ENCODE measurements around the gene HOXA5.

Gene HOXA5

DNA sequence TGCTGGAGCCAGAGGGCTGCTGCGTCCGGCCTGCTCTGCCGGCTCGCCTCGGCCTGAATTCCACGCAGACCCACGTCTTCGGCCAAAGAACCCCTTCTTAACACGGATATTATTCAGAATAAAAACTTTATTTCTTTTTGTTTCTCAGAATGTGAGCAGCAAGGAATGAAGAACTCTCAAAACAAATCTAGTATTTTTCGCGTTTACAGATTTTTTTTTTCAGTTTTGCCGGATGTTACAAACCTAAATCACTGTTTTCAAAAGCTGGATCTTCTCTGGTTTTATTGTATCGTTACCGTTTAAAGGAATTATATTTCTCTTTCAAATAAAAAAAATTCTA lies 36.6 kb downstream of the HOXA5 start:
- no peak for DNase-seq (ENCODE audit: low spot score)

DNA sequence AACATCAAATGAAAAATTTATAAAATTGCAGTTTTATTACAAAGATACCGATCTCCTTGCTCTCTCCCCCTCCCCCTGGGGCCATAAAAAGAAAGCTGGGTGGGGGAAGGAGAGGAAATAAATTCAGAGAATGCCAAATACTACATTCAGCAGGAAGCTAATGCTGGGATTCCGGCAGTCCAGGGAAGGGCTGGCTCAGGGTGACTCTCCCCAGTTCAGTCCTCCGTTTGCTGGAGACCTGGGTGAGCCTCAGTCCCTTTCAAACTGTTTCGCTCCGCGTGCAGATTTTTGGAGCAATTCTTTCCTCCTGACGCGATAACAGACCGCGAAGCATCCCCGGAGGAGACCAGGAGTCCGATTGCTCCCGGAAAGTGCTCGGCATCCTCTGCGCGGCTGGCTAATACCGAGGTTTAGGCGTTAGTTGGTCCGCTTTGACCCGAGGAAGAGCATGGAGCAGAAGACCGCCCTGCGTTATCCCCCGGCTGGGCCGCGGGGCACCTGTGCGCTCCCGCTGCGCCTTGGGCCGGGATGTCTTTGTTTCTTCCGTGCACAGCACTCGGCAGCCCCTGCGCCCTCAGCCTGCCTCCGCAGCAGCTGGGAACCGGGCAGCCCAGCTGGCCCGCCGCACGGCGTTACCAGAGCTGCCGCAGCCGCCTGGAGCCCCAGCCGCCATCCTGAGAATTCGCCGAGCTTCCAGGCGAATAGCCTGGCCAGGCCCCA lies 37.1 kb downstream of the HOXA5 start:
- no peak for DNase-seq (ENCODE audit: low spot score)

GRCh38 chr7:27105301-27106031 lies 38.0 kb downstream of the HOXA5 start:
- no peak for DNase-seq (ENCODE audit: low spot score)

GRCh38 chr7:27104341-27105058 lies 39.0 kb downstream of the HOXA5 start:
- DNase-seq (ENCODE audit: low spot score) = no peak

DNA sequence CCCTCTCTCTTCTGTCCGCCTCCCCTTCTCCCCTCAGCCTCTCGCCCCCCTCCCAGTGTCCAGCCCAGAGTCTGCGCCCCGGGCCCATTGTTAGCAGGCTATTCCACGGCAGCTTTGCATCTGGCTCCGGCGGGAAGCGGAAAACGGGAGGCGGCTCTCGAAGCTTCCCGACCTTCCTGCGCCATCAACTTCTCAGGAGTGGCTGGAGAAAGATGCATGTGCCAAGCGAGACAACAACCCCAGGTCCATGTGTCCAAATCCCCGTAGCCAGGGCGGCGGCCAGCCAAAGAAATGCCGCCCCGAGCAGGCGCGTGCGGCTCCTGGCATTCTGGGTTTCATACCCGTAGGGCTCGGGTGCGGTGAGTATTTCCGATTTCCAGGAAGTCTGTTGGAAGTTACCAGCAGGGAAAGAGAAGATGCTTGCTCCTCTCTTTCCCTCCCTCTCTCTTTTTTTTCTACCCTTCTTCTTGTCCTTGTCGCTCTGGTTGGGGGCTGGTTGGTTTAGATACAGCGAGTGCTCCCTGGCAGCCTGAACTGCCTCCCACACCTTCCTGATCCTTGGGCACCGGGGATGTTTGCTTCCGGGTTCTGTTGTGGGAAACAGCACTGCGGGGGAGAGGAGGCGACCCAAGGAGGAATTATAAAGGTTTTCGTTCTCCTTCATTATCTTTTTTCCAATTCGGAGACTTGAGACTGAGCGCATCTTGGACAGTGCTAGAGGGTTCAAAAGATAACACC lies 39.8 kb downstream of the HOXA5 start:
- no peak for DNase-seq (ENCODE audit: low spot score)

DNA sequence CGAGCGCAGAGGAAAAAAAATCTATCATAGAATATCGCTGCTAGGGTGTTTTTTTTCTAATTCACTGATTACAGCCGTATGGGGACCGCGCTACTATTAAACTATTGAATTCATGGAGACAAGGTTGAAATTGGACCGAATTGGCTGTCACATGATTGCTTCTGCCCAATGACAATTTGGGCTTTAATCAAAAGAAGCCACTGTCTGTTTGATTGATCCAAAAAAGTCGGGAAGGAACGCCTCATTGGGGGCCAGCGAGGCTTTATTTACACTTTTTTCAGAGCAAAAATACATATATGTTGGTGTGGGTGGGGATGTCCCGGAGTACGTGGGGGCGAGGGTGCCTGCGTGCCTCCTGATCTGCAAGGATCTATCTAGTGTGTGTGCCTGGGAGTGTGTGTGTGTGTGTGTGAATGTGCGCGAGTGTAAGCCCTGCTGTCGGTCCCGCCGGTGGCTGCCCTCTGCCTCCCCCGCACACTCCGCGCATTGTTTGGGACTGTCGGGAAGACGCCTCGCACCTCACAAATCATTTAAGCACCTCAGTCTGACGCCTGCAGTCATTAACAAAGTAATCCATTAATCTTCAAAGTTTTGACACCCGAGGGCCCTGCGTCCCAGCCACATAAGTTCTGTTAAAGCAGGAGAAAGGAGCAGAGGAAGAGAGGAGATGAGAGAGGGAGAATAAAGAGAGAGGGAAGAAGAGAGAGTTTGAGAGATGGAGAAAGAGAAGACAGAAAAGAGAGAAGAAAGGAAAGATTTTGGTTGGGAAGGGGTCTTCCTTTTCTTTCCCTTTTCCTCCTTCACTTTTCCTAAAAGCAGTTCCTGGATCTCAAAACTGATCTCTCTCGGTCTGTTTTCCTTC lies 40.7 kb downstream of the HOXA5 start, which contains the start of gene HOXA2:
HOXA2 (minus strand) TSS at position 103 of the 862 bp plus-strand sequence. CDS start 183 bp downstream, outside the sequence.
- no peak for DNase-seq (ENCODE audit: low spot score)

DNA sequence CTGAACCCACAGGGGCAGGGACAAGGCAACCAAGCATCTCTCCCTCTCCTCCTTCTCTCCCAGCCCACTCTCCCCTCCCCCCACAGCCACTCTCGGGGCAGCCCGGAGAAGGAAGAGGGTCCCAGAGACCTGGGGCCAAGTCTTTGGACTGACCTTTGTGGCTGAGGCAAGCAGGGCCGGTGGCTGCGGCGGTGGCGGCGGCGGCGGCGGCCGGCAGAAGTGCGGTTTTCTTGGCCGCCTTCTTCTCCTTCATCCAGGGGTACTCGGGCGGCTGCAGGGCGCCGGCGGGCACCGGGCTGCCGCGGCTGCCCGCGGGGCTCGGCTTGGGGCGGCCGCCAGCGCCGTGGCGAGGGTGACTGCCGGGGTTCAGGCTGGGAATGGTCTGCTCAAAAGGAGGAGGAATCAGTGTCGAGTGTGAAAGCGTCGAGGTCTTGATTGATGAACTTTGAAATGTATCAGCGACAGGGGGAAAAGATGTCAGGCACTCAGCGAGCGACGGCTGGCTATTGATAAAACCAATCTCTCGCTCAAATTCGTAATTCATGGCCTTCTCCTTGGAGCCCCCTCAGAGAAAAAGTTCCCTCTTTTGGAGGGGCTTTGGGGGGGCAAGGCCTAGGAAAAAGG lies 41.4 kb downstream of the HOXA5 start:
- no peak for DNase-seq (ENCODE audit: low spot score)

DNA sequence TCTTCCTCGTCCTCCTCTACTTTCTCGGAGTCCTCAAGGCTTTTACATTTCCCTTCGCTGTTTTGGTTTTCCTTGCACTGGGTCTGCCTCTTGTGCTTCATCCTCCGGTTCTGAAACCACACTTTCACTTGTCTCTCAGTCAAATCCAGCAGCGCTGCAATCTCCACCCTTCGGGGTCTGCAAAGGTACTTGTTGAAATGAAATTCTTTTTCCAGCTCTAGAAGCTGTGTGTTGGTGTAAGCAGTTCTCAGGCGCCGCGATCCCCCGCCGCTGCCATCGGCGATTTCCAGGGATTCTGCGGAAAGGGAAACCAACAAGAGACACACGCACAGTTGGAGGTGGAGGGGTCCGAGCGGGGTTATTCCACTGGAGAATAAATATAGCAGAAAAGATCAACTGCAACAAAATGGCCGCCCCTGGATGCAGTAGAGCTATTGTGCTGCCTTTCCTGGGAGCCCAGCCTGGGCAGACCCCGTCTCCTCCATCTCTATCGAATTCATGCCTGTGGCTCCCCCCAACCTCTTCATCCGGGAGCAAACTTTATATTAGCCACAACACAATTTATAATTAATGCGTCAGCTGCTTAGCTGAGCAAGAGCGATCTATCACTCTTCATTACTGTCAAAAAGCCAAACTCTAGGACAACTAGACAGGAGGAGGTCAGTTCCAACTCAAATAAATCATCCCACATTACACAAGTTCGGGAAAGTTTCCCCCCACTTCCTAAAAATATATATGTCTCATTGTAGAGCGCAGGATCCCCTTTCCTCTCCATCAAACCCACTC lies 42.1 kb downstream of the HOXA5 start:
- no peak for DNase-seq (ENCODE audit: low spot score)

- no peak for DNase-seq (ENCODE audit: low spot score)
Observed at GRCh38 chr7:27100694-27101170, 42.7 kb downstream of the HOXA5 start.

GRCh38 chr7:27099453-27100370 lies 43.8 kb downstream of the HOXA5 start:
- DNase-seq (ENCODE audit: low spot score) = no peak

- no peak for DNase-seq (ENCODE audit: low spot score)
Observed at GRCh38 chr7:27098578-27099451, 44.7 kb downstream of the HOXA5 start.

GRCh38 chr7:27097686-27098577 lies 45.5 kb downstream of the HOXA5 start:
- DNase-seq (ENCODE audit: low spot score) = peak; percentile 41

DNA sequence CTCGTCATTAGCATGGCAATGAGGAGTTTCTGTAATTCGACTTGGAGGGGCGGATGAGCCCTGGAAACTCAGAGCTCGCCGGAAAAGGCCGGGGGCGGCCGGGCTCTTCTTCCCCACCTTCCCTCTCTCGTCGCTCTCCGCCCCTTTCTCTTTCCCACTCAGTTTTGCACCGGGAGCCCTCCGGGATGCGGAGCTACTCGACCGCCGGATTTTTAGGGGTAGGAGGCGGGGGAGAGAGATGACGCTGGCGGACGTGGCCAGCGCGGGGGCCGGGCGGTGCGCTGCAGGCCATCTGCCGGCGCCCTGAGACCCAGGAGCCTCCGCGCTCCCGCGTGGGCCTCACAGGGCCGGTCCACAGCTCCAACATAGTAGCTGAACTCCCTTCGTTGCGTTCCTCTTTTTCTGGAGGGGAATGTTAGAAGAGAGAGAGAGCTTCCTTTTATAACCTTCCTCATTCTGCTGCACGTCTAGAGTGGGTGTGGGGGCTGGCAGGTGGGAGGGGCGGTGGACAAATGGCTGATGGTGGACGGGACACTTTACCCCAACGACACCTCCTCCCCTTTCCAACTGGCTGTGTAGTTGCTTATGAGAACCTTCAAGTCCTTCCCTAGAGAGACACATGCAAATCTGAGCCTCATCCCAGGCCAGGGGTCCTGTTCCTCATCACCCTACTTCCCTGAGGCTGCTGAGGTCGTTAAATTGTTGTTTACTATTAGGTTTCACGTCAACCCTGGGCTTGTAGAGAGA lies 46.5 kb downstream of the HOXA5 start:
- peak; percentile 49 for DNase-seq (ENCODE audit: low spot score)

DNA sequence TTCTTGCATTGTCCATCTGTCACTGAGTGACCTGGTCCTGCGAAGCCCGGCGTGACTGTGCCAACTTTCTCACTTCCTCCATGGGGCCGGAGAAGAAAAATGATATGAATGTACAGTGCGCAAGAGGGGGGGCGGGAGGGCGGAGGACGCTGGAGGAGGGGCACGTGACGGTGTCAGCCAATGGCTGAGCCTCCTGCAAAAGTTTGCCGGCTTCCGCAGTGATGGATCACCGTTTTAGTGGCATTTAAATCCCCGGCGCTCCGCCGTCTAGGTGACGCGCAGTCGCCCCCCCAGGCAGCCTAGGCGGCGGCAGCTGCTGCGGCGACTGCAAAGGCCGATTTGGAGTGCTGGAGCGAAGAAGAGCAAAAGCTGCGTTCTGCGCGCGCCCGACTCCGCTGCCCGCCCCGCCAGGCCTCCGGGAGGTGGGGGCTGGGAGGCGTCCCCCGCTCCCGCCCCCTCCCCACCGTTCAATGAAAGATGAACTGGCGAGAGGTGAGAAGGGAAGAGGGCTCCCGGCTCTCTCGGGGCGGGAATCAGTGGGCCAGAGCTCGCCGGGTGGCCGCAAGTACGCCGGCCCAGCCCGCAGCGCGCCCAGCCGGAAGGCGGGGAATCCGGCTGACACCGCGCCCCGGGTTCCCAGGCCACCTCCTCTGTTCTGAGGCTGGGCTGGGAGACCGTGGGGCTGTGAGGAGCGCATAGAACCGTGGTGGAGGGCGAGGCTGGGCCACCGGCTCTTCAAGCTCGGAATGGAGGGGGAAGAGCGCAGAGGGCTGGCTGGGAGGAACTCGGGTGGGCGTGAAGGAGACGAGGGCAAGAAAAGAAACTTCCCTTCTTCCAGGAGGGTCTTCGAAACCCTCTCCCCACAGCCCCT lies 47.3 kb downstream of the HOXA5 start, which contains the start of gene HOXA1:
HOXA1 (minus strand) TSS at position 104 of the 871 bp plus-strand sequence; CDS start at position 16, 88 bp downstream.
- peak; percentile 96 for DNase-seq (ENCODE audit: low spot score)

All from RKO (cell line).